GM23248 (cell line): ENCODE measurements around the gene HPGD.

Experiments
- EZH2 ChIP-seq: fragments of 200-600 bp; sonication (generic); IDR thresholded peaks from 2 replicates; pipeline ENCODE4 v1.6.1; 2018; ENCODE audit warnings: antibody characterized with exemption, mild to moderate bottlenecking; ENCODE audit not compliant: insufficient read depth, poor library complexity, severe bottlenecking
- EZH2phosphoT487 ChIP-seq: fragments of 200-600 bp; sonication (generic); IDR thresholded peaks from 2 replicates; pipeline ENCODE4 v1.6.1; 2018; ENCODE audit warnings: antibody characterized with exemption, moderate library complexity, mild to moderate bottlenecking, low read depth; ENCODE audit not compliant: insufficient read depth

DNA sequence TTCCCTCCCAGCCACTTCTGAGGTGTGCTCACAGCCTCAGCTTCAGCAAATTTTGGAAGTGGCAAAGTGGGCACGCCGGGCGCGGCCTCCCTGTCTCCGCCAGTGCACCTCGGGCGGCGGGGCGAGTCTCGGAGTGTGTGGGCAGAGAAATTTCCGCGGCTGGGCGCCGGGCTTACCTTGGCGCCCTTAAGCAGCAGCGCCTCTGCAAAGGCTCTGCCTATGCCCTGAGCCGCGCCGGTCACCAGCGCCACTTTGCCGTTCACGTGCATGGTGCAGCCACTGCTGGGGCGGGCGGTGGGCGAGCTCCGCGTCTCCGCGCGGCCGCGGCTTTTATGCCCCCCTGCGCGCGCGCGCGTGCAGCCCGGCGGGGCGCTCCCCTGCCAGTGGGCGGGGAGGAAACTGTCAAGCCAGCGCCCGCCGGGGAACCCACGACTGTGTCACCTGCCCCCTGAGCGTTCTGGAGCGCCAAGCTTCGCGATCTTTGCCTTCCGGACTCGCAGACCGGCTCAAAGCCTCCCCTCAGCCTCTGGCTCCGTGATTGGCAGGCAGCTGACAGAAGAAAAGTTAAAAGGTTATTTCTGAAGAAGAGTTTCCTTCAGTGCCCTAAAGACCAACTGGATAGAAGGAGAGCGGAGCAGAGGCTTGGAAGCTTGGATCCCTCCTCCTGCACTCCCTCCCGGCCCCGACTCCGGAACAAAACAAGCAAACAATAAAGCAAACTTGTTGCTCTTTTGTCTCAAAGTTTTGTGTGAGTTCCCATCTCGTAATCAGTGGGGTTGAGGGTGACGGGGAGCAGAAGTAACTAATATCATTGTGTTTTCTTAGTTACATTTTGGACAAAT is at the start of gene HPGD:
- TF ChIP-seq EZH2 (peak; percentile 89), EZH2phosphoT487 (no peak)
